GM18502 (cell line): Measurements from ENCODE around the gene BTBD19.

Experiments used
- ATAC-seq: cut with Tn5 transposase; IDR thresholded peaks from one replicate; pipeline ENCODE4 v1.9.1; 2021; ENCODE audit warnings: mild to moderate bottlenecking; ENCODE audit not compliant: unreplicated experiment, poor library complexity

Gene BTBD19

DNA sequence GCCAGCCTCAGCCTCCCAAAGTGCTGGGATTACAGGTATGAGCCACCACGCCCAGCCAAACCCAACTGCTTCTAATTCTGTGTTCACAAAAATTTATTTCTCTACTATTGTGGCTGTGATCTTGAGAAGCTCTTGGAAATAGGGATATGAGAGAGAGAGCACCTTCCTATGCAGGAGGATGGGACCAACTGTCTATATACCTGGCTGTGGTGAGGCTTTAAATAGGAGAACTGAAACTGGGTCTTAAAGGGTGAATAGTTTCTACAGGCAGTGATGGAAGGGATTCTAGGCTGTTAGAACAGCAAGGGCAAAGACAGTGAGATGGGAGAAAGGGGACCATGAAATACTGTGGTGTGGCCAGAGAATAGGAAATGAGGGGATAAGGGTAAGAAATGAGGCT is 43.0 kb downstream of the BTBD19 start:
- no peak for ATAC-seq

DNA sequence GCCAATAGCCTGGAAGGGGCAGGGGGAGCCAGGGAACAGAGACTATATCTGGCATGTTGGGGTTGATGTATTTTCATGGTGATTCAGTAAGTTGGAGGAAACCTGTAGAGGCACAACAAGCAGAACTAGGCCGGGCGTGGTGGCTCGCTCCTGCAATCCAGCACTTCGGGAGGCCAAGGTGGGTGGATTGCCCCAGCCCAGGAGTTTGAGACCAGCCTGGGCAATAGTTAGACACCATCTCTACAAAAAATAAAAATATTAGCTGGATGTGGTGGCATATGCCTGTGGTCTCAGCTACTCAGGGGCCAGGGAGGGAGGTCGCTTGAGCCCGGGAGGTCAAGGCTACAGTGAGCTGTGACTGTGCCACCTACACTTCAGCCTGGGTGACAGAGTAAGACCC is 44.9 kb downstream of the BTBD19 start:
- ATAC-seq = no peak

GRCh38 chr1:44854970-44855369 is 46.6 kb downstream of the BTBD19 start:
- no peak for ATAC-seq

DNA sequence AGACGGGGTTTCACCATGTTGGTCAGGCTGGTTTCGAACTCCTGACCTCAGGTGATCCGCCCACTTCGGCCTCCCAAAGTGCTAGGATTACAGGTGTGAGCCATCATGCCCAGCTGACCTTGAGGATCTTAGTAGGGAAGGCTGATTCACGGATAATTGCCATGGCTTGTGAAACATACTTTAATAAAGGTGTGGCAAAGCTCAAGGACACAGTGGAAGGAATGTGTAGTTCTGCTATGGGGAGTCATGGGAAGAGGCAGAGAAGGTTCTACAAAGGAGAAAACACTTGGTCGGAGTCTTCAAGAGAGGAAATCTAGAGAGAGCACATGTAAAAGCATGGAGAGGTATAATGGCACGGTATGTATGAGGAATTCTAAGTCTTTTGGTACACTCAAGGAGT is 47.4 kb downstream of the BTBD19 start:
- no peak for ATAC-seq

GRCh38 chr1:44857446-44857845 is 49.1 kb downstream of the BTBD19 start:
- ATAC-seq = no peak

GRCh38 chr1:44860331-44860730 is 52.0 kb downstream of the BTBD19 start:
- no peak for ATAC-seq

DNA sequence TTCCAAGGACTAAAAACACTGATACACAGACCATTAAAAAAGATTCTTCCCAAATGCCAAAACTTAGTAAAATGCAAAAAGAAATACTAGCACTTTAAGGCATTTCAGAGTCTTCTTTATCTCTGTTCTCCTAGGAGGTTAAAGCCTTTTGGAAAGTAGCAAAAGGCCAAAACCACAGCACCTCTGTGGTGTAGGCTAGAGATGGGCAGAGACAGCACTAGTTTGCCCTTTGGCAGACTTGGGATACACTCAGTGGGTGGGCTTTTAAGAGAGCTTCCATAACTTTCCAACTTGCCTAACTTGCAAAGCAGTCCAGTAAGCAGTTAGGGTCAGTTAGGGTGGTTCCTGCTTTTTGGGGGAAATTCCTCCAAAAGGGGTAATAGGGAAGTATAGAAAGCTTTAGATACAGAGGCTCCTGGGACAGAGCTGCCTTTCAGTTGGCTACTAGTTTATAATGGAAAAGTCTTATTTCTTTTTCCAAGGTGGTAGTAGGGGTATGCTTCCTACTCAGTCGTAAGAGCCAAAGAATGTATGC is 52.6 kb downstream of the BTBD19 start:
- no peak for ATAC-seq

- no peak for ATAC-seq
Measured at GRCh38 chr1:44862829-44863401, 54.6 kb downstream of the BTBD19 start.
